HepG2 (cell line): Measurements from ENCODE around the gene PRR33. TPM values are rescaled to one million over a fixed set of nuclear protein-coding genes. Genes with fewer than 3 reads are reported as not detected.

Source experiments
- ATAC-seq: fragments of 200-7000 bp; cut with Tn5 transposase; 3 replicates; pipeline ENCODE4 v1.9.1; 2020; ENCODE audit warnings: mild to moderate bottlenecking, moderate library complexity
- BruUV-seq: library from RNA; stranded (reverse); fragments of 400-500 nt; replicated peaks from 2 replicates; lab custom pipeline; 2021; lab: Mats Ljungman, UMichigan
- CTCF ChIA-PET: fragments of 300-600 bp; formaldehyde crosslinking; extraction: SDS; loops from one replicate; lab custom pipeline; 2021; ENCODE audit warnings: low total read pairs, inconsistent platforms, low intra/inter-chr PET ratio; lab: Yijun Ruan, JAX
- POLR2A ChIA-PET: fragments of 350-600 bp; sonication (Branson Sonifier 250); formaldehyde crosslinking; loops from one replicate; lab custom pipeline; 2020; ENCODE audit warnings: antibody characterized with exemption, inconsistent platforms; lab: Yijun Ruan, JAX
- DNase-seq: peaks from one replicate; pipeline ENCODE4 v3.0.0-alpha.2; 2015; ENCODE audit warnings: low spot score
- FAIRE-seq: peaks from 3 replicates; lab custom pipeline; 2011; peaks lifted over from hg19 to GRCh38; lab: Jason Lieb, UNC
- H2AFZ ChIP-seq: one replicate; pipeline ENCODE4 v1.6.1; 2011; ENCODE audit warnings: low read length, inconsistent platforms
- H3K27ac ChIP-seq: fragments of 300-600 bp; 3 replicates; pipeline ENCODE4 v1.8.0; 2011; ENCODE audit warnings: mixed run types, mild to moderate bottlenecking, mixed read lengths, low read length, inconsistent platforms; ENCODE audit not compliant: insufficient read depth; ENCODE audit errors: extremely low read length
- H3K27me3 ChIP-seq, 2 experiments: fragments of 200-600 bp in 1 of 2; 2 replicates in 1 of 2; 3 replicates in 1 of 2; pipeline versions ENCODE4 v1.6.0 to v1.8.0; 2011; ENCODE audit warnings: low read length in 2 of 2, mild to moderate bottlenecking in 2 of 2, moderate library complexity in 2 of 2, inconsistent platforms in 1 of 2; ENCODE audit not compliant: insufficient read depth in 2 of 2, control insufficient read depth in 1 of 2
- H3K36me3 ChIP-seq, 2 experiments: fragments of 200-600 bp in 1 of 2; replicated peaks in 1 of 2; 2 replicates in 1 of 2; 3 replicates in 1 of 2; pipeline versions ENCODE4 v1.5.1 to v1.8.0; 2011; ENCODE audit warnings: low read length in 2 of 2, inconsistent platforms in 1 of 2; ENCODE audit not compliant: insufficient read depth in 2 of 2, control insufficient read depth in 1 of 2
- H3K4me1 ChIP-seq: 2 replicates; pipeline ENCODE4 v1.5.1; 2012; ENCODE audit warnings: low read length, inconsistent platforms; ENCODE audit not compliant: insufficient read depth
- H3K4me2 ChIP-seq: 2 replicates; pipeline ENCODE4 v1.6.0; 2011; ENCODE audit warnings: low read depth, low read length, inconsistent platforms
- H3K4me3 ChIP-seq, 3 experiments: fragments of 200-600 bp in 1 of 3; sonication (generic), shearing (Covaris generic) in 1 of 3; replicated peaks in 1 of 3; 2 replicates each; pipeline ENCODE4 v1.5.1; 2011 to 2016; ENCODE audit warnings: low read length in 3 of 3, inconsistent platforms in 2 of 3, low read depth in 2 of 3, mild to moderate bottlenecking in 2 of 3, control low read depth in 1 of 3, mixed read lengths in 1 of 3; ENCODE audit not compliant: insufficient read depth in 1 of 3
- H3K79me2 ChIP-seq: one replicate; pipeline ENCODE4 v1.6.1; 2011; ENCODE audit warnings: low read length, inconsistent platforms; ENCODE audit not compliant: insufficient read depth
- H3K9ac ChIP-seq: 2 replicates; pipeline ENCODE4 v1.6.0; 2011; ENCODE audit warnings: mild to moderate bottlenecking, low read depth, low read length, inconsistent platforms; ENCODE audit not compliant: insufficient read depth
- H3K9me3 ChIP-seq: 2 replicates; pipeline ENCODE4 v1.5.1; 2012; ENCODE audit warnings: mild to moderate bottlenecking, low read length
- H4K20me1 ChIP-seq: 2 replicates; pipeline ENCODE4 v1.6.0; 2011; ENCODE audit warnings: inconsistent platforms, mild to moderate bottlenecking, low read length, moderate library complexity; ENCODE audit not compliant: insufficient read depth
- CBX2 ChIP-seq, 2 experiments: fragments of 200-600 bp in 1 of 2; sonication (generic); formaldehyde crosslinking in 1 of 2; IDR thresholded peaks; 2 replicates each; pipeline versions ENCODE4 v1.7.0 to v1.8.1; 2018 to 2022; ENCODE audit warnings: low read depth in 2 of 2, low read length in 1 of 2, mild to moderate bottlenecking in 1 of 2, missing genetic modification reagents in 1 of 2
- DPF2 ChIP-seq: sonication (generic); formaldehyde crosslinking; IDR thresholded peaks from 2 replicates; pipeline ENCODE4 v1.4.0; 2020; ENCODE audit warnings: mild to moderate bottlenecking, low read depth, missing genetic modification reagents, borderline replicate concordance
- EHMT2 ChIP-seq: fragments of 200-600 bp; sonication (generic); IDR thresholded peaks from 2 replicates; pipeline ENCODE4 v1.7.0; 2017; ENCODE audit warnings: antibody characterized with exemption, low read depth, low read length, borderline replicate concordance
- FLYWCH1 ChIP-seq: sonication (generic); formaldehyde crosslinking; IDR thresholded peaks from 2 replicates; pipeline ENCODE4 v1.8.1; 2023; ENCODE audit warnings: mild to moderate bottlenecking, missing genetic modification reagents
- KDM3A ChIP-seq: IDR thresholded peaks from 2 replicates; pipeline ENCODE4 v1.6.1; 2018; ENCODE audit warnings: low read depth, missing compliant biosample characterization
- KDM5B ChIP-seq: sonication (generic); formaldehyde crosslinking; IDR thresholded peaks from 2 replicates; pipeline ENCODE4 v1.4.0; 2020; ENCODE audit warnings: missing genetic modification reagents, mild to moderate bottlenecking, borderline replicate concordance
- MTA1 ChIP-seq: sonication (generic); formaldehyde crosslinking; IDR thresholded peaks from 2 replicates; pipeline ENCODE4 v1.4.0; 2020; ENCODE audit warnings: missing genetic modification reagents, mild to moderate bottlenecking, borderline replicate concordance
- RBFOX2 ChIP-seq: fragments of 200-400 bp; formaldehyde crosslinking; IDR thresholded peaks from 2 replicates; pipeline ENCODE4 v1.6.1; 2017; ENCODE audit warnings: low read depth, mild to moderate bottlenecking, low read length
- TARDBP ChIP-seq: sonication (generic); formaldehyde crosslinking; IDR thresholded peaks from 2 replicates; pipeline ENCODE4 v1.8.0; 2022; ENCODE audit warnings: mild to moderate bottlenecking, missing genetic modification reagents
- ZNF121 ChIP-seq: sonication (generic); formaldehyde crosslinking; IDR thresholded peaks from 2 replicates; pipeline ENCODE4 v1.5.0; 2020; ENCODE audit warnings: mild to moderate bottlenecking, missing genetic modification reagents
- ZNF24 ChIP-seq: fragments of 450-650 bp; IDR thresholded peaks from 2 replicates; pipeline ENCODE4 v1.6.1; 2017; ENCODE audit warnings: antibody characterized with exemption, mild to moderate bottlenecking
- ZNF350 ChIP-seq: sonication (generic); formaldehyde crosslinking; IDR thresholded peaks from 2 replicates; pipeline ENCODE4 v1.4.0; 2020; ENCODE audit warnings: mild to moderate bottlenecking, low read depth, missing genetic modification reagents, borderline replicate concordance
- ZNF446 ChIP-seq: sonication (generic); formaldehyde crosslinking; IDR thresholded peaks from 2 replicates; pipeline ENCODE4 v1.5.0; 2020; ENCODE audit warnings: mild to moderate bottlenecking, missing genetic modification reagents
- ZNF772 ChIP-seq: sonication (generic); formaldehyde crosslinking; IDR thresholded peaks from 2 replicates; pipeline ENCODE4 v1.5.0; 2020; ENCODE audit warnings: mild to moderate bottlenecking, missing genetic modification reagents
- WGBS: methylation state at CpG from one replicate; pipeline ENCODE4 v1.1.6; 2017; ENCODE audit warnings: low lambda C conversion rate; 5-methylcytosine and 5-hydroxymethylcytosine counted together
- in situ Hi-C: cut with HindIII; loops from 2 replicates; pipeline ENCODE4 v1.10.0; 2017; ENCODE audit warnings: low pct_unique_long_range_greater_than_20kb; ENCODE audit not compliant: extremely low pct_ligation_motif_present
- intact Hi-C: fragments of 100-400 bp; cut with micrococcal nuclease; formaldehyde crosslinking; loops from one replicate; pipeline ENCODE4 v1.10.0; 2022; ENCODE audit not compliant: unreplicated experiment
- polyA plus RNA-seq, 8 experiments: library from polyadenylated mRNA; depleted of rRNA in 3 of 8; stranded (reverse) in 7 of 8; unstranded in 1 of 8; fragments of >200 nt; fragmentation: Illumina TruSeq in 4 of 8; extraction: Trizol in 4 of 8; gene quantifications; 2 replicates each; pipeline versions ENCODE4 v1.2.1 to v1.2.3, GENCODE V29; 2011 to 2016; ENCODE audit warnings: low read depth in 4 of 8, missing spikeins in 1 of 8, mixed read lengths in 1 of 8; ENCODE audit not compliant: insufficient read depth in 1 of 8
- total RNA-seq, 5 experiments: library from RNA; depleted of rRNA; stranded (reverse); fragments of >200 nt; fragmentation: Illumina TruSeq; extraction: Trizol; gene quantifications; 2 replicates each; pipeline ENCODE4 v1.2.3, GENCODE V29; 2016; ENCODE audit warnings: low read depth in 1 of 5
- TF ChIP-seq, protein P1 (sequence below): sonication (generic); formaldehyde crosslinking; IDR thresholded peaks from 2 replicates; pipeline ENCODE4 v1.4.0; 2020; ENCODE audit warnings: mild to moderate bottlenecking, missing genetic modification reagents

PRR33 gene
- total and polyA plus RNA-seq, 2 of the 13 experiments (the other 11 are each of a cell fraction or from before 2014, with no cell fraction given): not detected

DNA sequence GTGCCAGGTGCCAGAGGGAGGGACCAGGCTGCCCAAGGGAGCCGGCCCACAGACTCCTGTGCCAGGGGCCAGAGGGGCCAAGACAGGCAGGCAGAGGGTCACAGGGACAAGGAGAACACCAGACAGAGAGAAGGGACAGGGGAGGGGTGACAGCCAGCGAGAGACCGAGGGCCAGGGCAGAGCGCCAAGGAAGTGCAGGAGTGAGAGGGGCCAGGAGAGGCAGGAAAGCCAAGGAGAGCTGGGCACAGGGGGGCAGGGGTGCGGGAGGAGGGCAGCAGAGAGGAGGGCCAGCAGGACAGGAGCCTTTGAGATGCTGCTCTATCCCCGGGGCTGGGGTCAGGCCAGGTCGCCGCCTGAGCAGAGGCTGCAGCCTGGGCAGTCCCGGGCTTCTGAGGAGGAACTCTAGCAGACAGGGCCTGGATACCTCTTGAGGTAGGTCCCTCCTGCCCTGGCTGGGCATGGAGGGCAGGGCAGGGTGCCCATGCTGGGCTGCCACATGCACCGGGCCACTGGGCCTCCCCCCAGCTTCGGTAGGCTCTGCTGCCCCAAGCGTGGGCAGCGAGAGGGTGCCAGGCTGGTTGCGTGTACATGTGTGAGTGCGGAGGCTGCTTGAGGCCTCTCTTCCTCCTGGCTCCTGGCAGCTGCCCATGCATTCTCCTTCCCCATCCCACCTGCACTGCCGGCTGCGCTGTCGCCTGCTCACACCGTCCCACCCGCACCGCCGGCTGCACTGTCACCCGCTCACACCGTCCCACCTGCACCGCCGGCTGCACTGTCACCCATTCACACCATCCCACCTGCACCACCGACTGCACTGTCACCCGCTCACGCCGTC lies 26.6 kb downstream of the PRR33 start (continued):
- TF ChIP-seq CBX2 (IDR thresholded peaks at IDR 0.05; ENCODE audit: low read depth, low read length) (no peak), CBX2 (CRISPR knock-in tag; IDR thresholded peaks at IDR 0.05; ENCODE audit: low read depth) (no peak), ZNF446 (CRISPR knock-in tag) (no peak)

DNA sequence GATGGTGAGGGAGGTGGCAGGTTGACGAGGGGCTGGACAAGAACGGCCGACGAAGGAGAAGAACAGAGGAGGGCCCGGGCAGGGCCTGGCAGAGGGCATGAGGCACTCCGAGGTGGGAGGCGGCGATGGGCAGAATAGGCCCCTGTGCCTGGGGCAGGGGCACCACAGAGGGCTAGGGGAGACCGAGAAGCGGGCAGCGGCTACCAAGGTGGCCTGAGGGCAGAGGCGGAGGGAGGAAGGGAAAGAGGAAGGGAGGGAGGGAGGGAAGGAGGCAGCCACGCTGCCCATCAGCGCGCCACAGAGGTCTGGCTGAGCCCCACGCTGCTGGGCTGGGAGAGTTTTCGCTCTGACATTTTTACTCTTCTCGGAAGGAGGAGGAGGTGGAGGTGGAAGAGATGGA lies 27.5 kb downstream of the PRR33 start:
- DNase-seq (no peak), ATAC-seq (no peak), FAIRE-seq (no peak)
- Histone ChIP-seq H3K79me2 (no peaks in the 10 kb centered on the region), H3K4me1 (no peaks in the 10 kb centered on the region), H3K36me3 (no peaks in the 10 kb centered on the region), H3K27ac (no peak overlapping the region), H3K9ac (no peak overlapping the region), H4K20me1 (no peaks in the 10 kb centered on the region), H3K4me3 (no peak overlapping the region), H3K9me3 (no peaks in the 10 kb centered on the region), H2AFZ (no peak overlapping the region), H3K4me2 (no peak overlapping the region), H3K27me3 (peaks cover 20 to 62% of the 10 kb centered on the region in 2 experiments)
- intact Hi-C loops (no loop called here), in situ Hi-C loops (no loop called here)
- WGBS: 34% methylated on average over 18 of the region's 18 CpGs
- BruUV-seq: no TSS peak
- POLR2A ChIA-PET: no interaction called here
- CTCF ChIA-PET: no interaction called here
- TF ChIP-seq KDM5B (CRISPR knock-in tag): no peak
- no peak for TF ChIP-seq TARDBP (CRISPR knock-in tag)
- TF ChIP-seq ZNF24: no peak
- TF ChIP-seq, protein P1, sequence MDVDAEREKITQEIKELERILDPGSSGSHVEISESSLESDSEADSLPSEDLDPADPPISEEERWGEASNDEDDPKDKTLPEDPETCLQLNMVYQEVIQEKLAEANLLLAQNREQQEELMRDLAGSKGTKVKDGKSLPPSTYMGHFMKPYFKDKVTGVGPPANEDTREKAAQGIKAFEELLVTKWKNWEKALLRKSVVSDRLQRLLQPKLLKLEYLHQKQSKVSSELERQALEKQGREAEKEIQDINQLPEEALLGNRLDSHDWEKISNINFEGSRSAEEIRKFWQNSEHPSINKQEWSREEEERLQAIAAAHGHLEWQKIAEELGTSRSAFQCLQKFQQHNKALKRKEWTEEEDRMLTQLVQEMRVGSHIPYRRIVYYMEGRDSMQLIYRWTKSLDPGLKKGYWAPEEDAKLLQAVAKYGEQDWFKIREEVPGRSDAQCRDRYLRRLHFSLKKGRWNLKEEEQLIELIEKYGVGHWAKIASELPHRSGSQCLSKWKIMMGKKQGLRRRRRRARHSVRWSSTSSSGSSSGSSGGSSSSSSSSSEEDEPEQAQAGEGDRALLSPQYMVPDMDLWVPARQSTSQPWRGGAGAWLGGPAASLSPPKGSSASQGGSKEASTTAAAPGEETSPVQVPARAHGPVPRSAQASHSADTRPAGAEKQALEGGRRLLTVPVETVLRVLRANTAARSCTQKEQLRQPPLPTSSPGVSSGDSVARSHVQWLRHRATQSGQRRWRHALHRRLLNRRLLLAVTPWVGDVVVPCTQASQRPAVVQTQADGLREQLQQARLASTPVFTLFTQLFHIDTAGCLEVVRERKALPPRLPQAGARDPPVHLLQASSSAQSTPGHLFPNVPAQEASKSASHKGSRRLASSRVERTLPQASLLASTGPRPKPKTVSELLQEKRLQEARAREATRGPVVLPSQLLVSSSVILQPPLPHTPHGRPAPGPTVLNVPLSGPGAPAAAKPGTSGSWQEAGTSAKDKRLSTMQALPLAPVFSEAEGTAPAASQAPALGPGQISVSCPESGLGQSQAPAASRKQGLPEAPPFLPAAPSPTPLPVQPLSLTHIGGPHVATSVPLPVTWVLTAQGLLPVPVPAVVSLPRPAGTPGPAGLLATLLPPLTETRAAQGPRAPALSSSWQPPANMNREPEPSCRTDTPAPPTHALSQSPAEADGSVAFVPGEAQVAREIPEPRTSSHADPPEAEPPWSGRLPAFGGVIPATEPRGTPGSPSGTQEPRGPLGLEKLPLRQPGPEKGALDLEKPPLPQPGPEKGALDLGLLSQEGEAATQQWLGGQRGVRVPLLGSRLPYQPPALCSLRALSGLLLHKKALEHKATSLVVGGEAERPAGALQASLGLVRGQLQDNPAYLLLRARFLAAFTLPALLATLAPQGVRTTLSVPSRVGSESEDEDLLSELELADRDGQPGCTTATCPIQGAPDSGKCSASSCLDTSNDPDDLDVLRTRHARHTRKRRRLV (CRISPR knock-in tag): no peak
- TF ChIP-seq ZNF350: no peak
- TF ChIP-seq FLYWCH1 (CRISPR knock-in tag): no peak
- TF ChIP-seq RBFOX2: no peak
- no peak for TF ChIP-seq EHMT2
- no peak for TF ChIP-seq ZNF121 (CRISPR knock-in tag)
- TF ChIP-seq ZNF772: no peak
- TF ChIP-seq DPF2: no peak
- TF ChIP-seq MTA1 (CRISPR knock-in tag): no peak
- TF ChIP-seq KDM3A (CRISPR knock-in tag): no peak
